ENCODE results near the gene PLXNB2.
A peak's percentile ranks its signal among the peaks of the same experiment; 100 is the strongest.

PLXNB2 gene

GRCh38 chr22:50310949-50311444 is 3.6 kb upstream of the PLXNB2 start:
- no peak for DNase-seq

- DNase-seq: peak; percentile 5
Observed at GRCh38 chr22:50310031-50310722, 2.7 kb upstream of the PLXNB2 start.

- no peak for DNase-seq
Observed at GRCh38 chr22:50309601-50309991, 2.1 kb upstream of the PLXNB2 start.

- DNase-seq: no peak
Observed at GRCh38 chr22:50308986-50309600, 1.6 kb upstream of the PLXNB2 start.

- no peak for DNase-seq
Observed at GRCh38 chr22:50308597-50308935, 1.1 kb upstream of the PLXNB2 start.

GRCh38 chr22:50307890-50308596 is 597 bp upstream of the PLXNB2 start:
- no peak for DNase-seq

GRCh38 chr22:50305923-50306566 is 1.4 kb downstream of the PLXNB2 start:
- peak; percentile 69 for DNase-seq

GRCh38 chr22:50305393-50305922 is 2.0 kb downstream of the PLXNB2 start:
- no peak for DNase-seq

GRCh38 chr22:50304528-50305392 is 2.7 kb downstream of the PLXNB2 start:
- no peak for DNase-seq

GRCh38 chr22:50303848-50304527 is 3.5 kb downstream of the PLXNB2 start:
- DNase-seq: no peak

- DNase-seq: no peak
Observed at GRCh38 chr22:50303515-50303847, 4.0 kb downstream of the PLXNB2 start.

GRCh38 chr22:50302564-50302963 is 4.9 kb downstream of the PLXNB2 start:
- no peak for DNase-seq

GRCh38 chr22:50302041-50302541 is 5.4 kb downstream of the PLXNB2 start:
- no peak for DNase-seq

GRCh38 chr22:50301581-50301991 is 5.9 kb downstream of the PLXNB2 start:
- no peak for DNase-seq

GRCh38 chr22:50300620-50301257 is 6.7 kb downstream of the PLXNB2 start:
- no peak for DNase-seq

- no peak for DNase-seq
Observed at GRCh38 chr22:50299785-50300619, 7.4 kb downstream of the PLXNB2 start.

- DNase-seq: no peak
Observed at GRCh38 chr22:50298937-50299784, 8.3 kb downstream of the PLXNB2 start.

GRCh38 chr22:50298266-50298637 is 9.2 kb downstream of the PLXNB2 start:
- DNase-seq: no peak
